DOHH2 (cell line): ENCODE data around the gene MGAT3.

Source experiments
- EZH2phosphoT487 ChIP-seq: fragments of 200-600 bp; sonication (generic); IDR thresholded peaks from 2 replicates; pipeline ENCODE4 v1.6.1; 2017; ENCODE audit warnings: borderline replicate concordance, mild to moderate bottlenecking, antibody characterized with exemption, low read length, moderate library complexity, mixed read lengths
- TF ChIP-seq, protein P1 (sequence below): fragments of 200-600 bp; sonication (generic); IDR thresholded peaks from one replicate; pipeline ENCODE4 v1.5.1; 2014; ENCODE audit warnings: antibody characterized with exemption, mild to moderate bottlenecking, low read depth, low read length; ENCODE audit not compliant: poor library complexity, severe bottlenecking

DNA sequence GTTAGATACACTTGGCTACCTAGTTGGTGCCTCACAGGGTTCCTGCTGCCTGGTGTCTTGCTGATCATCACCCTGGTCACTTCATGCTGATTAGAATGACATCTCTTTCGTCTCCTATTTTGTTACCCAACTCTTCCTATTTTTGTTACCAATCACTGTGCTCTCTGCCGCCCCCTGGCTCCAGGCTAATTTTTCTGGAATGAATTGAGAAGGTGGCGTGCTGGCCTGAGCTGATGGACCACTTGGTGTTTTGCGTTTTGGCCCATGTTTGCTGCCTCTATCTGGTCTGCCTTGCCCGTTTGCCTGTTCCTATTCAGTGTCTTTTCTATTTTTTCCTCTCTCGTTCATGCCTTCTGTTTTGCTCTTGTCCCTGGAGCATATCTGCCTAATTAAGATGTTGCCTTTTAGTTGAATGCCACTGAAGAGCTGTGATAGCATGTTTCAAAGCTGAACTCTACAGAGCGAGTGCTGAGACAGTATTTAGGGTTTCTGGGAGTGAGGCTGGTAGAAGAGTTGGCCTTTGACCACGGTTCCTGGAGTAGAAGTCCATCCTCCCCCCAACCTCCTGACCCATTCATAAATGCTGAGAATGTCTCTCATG lies 57.7 kb downstream of the MGAT3 start:
- TF ChIP-seq, protein P1, sequence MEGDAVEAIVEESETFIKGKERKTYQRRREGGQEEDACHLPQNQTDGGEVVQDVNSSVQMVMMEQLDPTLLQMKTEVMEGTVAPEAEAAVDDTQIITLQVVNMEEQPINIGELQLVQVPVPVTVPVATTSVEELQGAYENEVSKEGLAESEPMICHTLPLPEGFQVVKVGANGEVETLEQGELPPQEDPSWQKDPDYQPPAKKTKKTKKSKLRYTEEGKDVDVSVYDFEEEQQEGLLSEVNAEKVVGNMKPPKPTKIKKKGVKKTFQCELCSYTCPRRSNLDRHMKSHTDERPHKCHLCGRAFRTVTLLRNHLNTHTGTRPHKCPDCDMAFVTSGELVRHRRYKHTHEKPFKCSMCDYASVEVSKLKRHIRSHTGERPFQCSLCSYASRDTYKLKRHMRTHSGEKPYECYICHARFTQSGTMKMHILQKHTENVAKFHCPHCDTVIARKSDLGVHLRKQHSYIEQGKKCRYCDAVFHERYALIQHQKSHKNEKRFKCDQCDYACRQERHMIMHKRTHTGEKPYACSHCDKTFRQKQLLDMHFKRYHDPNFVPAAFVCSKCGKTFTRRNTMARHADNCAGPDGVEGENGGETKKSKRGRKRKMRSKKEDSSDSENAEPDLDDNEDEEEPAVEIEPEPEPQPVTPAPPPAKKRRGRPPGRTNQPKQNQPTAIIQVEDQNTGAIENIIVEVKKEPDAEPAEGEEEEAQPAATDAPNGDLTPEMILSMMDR = peak; percentile 87
- TF ChIP-seq EZH2phosphoT487 = no peak
